Cardiac muscle cell (in vitro differentiated cells and primary cell): ENCODE measurements around the gene KIF5C. TPM values are rescaled to one million over a fixed set of nuclear protein-coding genes. Genes with fewer than 3 reads are reported as not detected.

Experiments
- DNase-seq, 2 donors: peaks; one replicate each; pipeline versions ENCODE4 v3.0.0 to v3.0.0-alpha.2; 2010 to 2017; ENCODE audit warnings: low read depth in 1 of 2, low spot score in 1 of 2
- H3K27ac ChIP-seq: fragments of 200-600 bp; sonication (generic); 2 replicates; pipeline ENCODE4 v1.5.1; 2016
- H3K27me3 ChIP-seq: fragments of 200-600 bp; sonication (generic); 2 replicates; pipeline ENCODE4 v1.6.0; 2016; ENCODE audit warnings: control low read depth
- H3K36me3 ChIP-seq: fragments of 200-600 bp; sonication (generic); 2 replicates; pipeline ENCODE4 v1.5.1; 2016; ENCODE audit warnings: control low read depth
- H3K4me1 ChIP-seq: fragments of 200-600 bp; sonication (generic); 2 replicates; pipeline ENCODE4 v1.8.1; 2017; ENCODE audit warnings: low read depth, mild to moderate bottlenecking, mixed run types
- H3K4me3 ChIP-seq: fragments of 200-600 bp; sonication (generic); 2 replicates; pipeline ENCODE4 v1.5.1; 2016; ENCODE audit warnings: mild to moderate bottlenecking
- H3K9me3 ChIP-seq: fragments of 200-600 bp; sonication (generic); 2 replicates; pipeline ENCODE4 v1.5.1; 2017; ENCODE audit warnings: low read depth, mild to moderate bottlenecking, control low read depth
- polyA plus RNA-seq: library from polyadenylated mRNA; unstranded; fragments of >200 nt; fragmentation: Nextera tagmentation; extraction: Ambion mirVana; gene quantifications from 2 replicates; pipeline ENCODE4 v1.2.1, GENCODE V29; 2016
- total RNA-seq: library from RNA; depleted of rRNA; stranded (reverse); fragments of >200 nt; gene quantifications from 2 replicates; pipeline ENCODE4 v1.2.3, GENCODE V29; 2016
- TF ChIP-seq, protein P1 (sequence below): IDR thresholded peaks from 2 replicates; pipeline ENCODE4 v1.5.1; 2012; ENCODE audit warnings: low read depth, mild to moderate bottlenecking, low read length

Gene KIF5C
- total and polyA plus RNA-seq, 2 experiments from 2014 or later = 0.82 to 3.0 TPM

DNA sequence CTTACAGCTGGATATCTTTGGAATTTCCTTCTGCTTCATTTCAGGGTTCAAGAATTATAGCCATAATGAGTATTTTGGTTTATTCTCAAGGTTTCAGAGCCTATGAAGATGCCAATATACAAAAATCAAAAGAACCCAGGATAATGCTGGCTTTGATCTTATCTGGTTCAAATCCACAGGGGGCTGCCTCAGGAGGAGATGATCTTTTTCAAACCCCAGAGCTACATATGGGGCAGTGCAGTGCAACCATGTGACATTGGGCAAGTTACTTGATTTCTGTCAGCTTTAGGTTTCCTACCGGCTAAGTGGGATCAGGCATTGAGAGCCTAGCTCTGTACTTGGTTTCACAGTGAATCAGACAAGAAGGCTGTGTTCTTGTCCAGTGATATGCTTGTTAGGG, 140.5 kb downstream of the KIF5C start:
- Histone ChIP-seq H3K4me1 (peaks cover 14% of the 10 kb centered on the region), H3K36me3 (no peaks in the 10 kb centered on the region), H3K27ac (no peak overlapping the region), H3K27me3 (no peaks in the 10 kb centered on the region), H3K4me3 (no peak overlapping the region), H3K9me3 (no peaks in the 10 kb centered on the region)
- DNase-seq = no peak
- TF ChIP-seq, protein P1, sequence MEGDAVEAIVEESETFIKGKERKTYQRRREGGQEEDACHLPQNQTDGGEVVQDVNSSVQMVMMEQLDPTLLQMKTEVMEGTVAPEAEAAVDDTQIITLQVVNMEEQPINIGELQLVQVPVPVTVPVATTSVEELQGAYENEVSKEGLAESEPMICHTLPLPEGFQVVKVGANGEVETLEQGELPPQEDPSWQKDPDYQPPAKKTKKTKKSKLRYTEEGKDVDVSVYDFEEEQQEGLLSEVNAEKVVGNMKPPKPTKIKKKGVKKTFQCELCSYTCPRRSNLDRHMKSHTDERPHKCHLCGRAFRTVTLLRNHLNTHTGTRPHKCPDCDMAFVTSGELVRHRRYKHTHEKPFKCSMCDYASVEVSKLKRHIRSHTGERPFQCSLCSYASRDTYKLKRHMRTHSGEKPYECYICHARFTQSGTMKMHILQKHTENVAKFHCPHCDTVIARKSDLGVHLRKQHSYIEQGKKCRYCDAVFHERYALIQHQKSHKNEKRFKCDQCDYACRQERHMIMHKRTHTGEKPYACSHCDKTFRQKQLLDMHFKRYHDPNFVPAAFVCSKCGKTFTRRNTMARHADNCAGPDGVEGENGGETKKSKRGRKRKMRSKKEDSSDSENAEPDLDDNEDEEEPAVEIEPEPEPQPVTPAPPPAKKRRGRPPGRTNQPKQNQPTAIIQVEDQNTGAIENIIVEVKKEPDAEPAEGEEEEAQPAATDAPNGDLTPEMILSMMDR = no peak

- Histone ChIP-seq H3K27ac (no peak overlapping the region), H3K9me3 (no peaks in the 10 kb centered on the region), H3K4me3 (no peak overlapping the region), H3K36me3 (no peaks in the 10 kb centered on the region), H3K4me1 (peaks cover 14% of the 10 kb centered on the region), H3K27me3 (no peaks in the 10 kb centered on the region)
- DNase-seq = no peak
- TF ChIP-seq, protein P1 = no peak
Measured at GRCh38 chr2:149015926-149016563, 141.0 kb downstream of the KIF5C start.

DNA sequence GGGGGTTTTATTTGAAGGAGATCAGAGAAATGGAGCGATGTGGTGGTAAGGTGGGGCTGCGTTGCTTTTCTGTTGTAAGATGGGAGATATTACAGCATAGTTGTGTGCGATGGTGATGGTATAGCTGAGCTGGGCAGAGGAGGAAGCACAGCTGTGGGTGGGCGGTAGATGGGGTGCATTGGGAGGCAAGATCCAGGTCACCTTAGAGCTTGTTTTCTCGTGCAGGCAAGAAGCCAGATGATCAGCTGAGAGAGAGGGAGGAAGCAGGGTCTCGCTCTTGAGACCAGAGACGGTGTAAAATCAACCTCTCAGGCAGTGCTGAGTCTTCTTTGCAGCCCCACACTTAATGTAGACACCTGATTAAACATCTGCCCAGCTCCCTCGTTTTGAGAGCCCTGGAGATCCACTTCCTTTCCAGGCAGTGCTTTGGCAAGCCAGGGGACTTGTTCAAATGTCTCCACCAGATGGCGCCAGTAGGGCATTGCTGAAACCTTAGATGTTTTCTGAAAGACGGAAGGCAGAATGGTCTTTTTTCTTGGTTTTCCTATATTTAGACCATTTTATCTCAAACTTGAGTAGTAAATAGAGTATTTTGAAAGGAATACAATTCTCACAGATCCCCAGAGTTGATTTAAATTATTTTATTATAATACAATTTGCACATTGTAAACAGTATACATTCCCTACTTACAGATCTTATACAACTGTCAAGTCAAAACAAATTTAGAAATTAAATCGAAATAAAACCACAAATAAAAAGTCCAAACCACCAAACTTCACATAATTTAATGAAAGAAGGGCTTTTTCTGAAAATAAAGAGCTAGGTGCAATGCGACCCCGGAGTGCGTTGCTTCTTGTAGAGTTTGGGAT, 142.3 kb downstream of the KIF5C start:
- TF ChIP-seq, protein P1 = peak; percentile 84
- H3K9me3 ChIP-seq = no peaks in the 10 kb centered on the region
- H3K36me3 ChIP-seq = no peaks in the 10 kb centered on the region
- DNase-seq = peak; percentile 86
- peaks cover 14% of the 10 kb centered on the region for H3K4me1 ChIP-seq
- H3K27me3 ChIP-seq = no peaks in the 10 kb centered on the region
- H3K27ac ChIP-seq = no peak overlapping the region
- H3K4me3 ChIP-seq = no peak overlapping the region

DNA sequence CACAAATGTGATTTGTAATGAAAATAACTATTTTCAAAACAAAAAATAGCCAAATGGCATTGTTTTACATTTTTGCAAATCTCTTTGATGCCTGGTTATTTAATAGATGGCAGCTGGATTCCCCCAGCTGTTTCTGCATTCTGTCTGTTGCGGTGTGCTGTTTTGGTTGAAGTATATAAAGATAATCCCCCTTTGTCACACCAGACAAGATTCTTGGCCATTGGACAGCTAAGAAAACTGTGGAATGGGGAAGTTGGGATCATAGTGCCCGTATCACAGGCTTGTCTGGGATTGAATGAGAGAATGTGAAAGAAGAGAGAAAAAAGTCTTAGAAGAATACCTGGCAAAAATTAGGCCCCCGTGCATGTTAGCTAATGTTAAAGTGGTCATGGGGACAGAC, 144.0 kb downstream of the KIF5C start:
- H3K9me3 ChIP-seq = no peaks in the 10 kb centered on the region
- peaks cover 12% of the 10 kb centered on the region for H3K4me1 ChIP-seq
- H3K4me3 ChIP-seq = no peak overlapping the region
- no peak for DNase-seq
- TF ChIP-seq, protein P1 = no peak
- H3K27me3 ChIP-seq = no peaks in the 10 kb centered on the region
- no peaks in the 10 kb centered on the region for H3K36me3 ChIP-seq
- H3K27ac ChIP-seq = no peak overlapping the region

GRCh38 chr2:149019768-149020167, 144.7 kb downstream of the KIF5C start:
- Histone ChIP-seq H3K36me3 (no peaks in the 10 kb centered on the region), H3K9me3 (no peaks in the 10 kb centered on the region), H3K27me3 (no peaks in the 10 kb centered on the region), H3K27ac (no peak overlapping the region), H3K4me1 (peaks cover 12% of the 10 kb centered on the region), H3K4me3 (no peak overlapping the region)
- no peak for DNase-seq
- TF ChIP-seq, protein P1 = no peak
